H1 (cell line): ENCODE data around the gene BNC1. TPM values are rescaled to one million over a fixed set of nuclear protein-coding genes. Genes with fewer than 3 reads are reported as not detected.

Experiments
- CTCF ChIA-PET: fragments of 300-600 bp; sonication (Branson Sonifier 250); formaldehyde crosslinking; loops from one replicate; lab custom pipeline; 2021; ENCODE audit not compliant: partially characterized antibody; lab: Charles Lee
- POLR2A ChIA-PET: fragments of 300-600 bp; sonication (Branson Sonifier 250); formaldehyde crosslinking; loops from one replicate; lab custom pipeline; 2021; ENCODE audit warnings: inconsistent platforms; ENCODE audit not compliant: partially characterized antibody; lab: Charles Lee
- DNase-seq, 2 experiments: peaks; one replicate each; pipeline versions ENCODE4 v3.0.0 to v3.0.0-alpha.2; 2010 to 2022; ENCODE audit warnings: low spot score in 2 of 2, low read depth in 1 of 2, mixed read lengths in 1 of 2
- FAIRE-seq: peaks from 2 replicates; lab custom pipeline; 2011; peaks lifted over from hg19 to GRCh38; lab: Jason Lieb, UNC
- H2AFZ ChIP-seq: 2 replicates; pipeline ENCODE4 v1.8.1; 2012; ENCODE audit warnings: low read length, inconsistent platforms
- H2AK5ac ChIP-seq: 2 replicates; pipeline ENCODE4 v1.6.1; 2013; ENCODE audit warnings: low read depth, low read length
- H2BK120ac ChIP-seq: replicated peaks from 2 replicates; pipeline ENCODE3; 2013; ENCODE audit warnings: low read depth, low read length, inconsistent platforms
- H2BK12ac ChIP-seq: 2 replicates; pipeline ENCODE4 v1.6.1; 2013; ENCODE audit warnings: low read depth, low read length
- H2BK15ac ChIP-seq: 2 replicates; pipeline ENCODE4 v1.6.1; 2013; ENCODE audit warnings: low read length
- H2BK20ac ChIP-seq: 2 replicates; pipeline ENCODE4 v1.6.1; 2013; ENCODE audit warnings: low read length
- H2BK5ac ChIP-seq: 2 replicates; pipeline ENCODE4 v1.6.1; 2013; ENCODE audit warnings: low read depth, low read length
- H3K14ac ChIP-seq: 2 replicates; pipeline ENCODE4 v1.6.1; 2013; ENCODE audit warnings: inconsistent platforms; ENCODE audit not compliant: insufficient read length
- H3K18ac ChIP-seq: 2 replicates; pipeline ENCODE4 v1.6.1; 2013; ENCODE audit warnings: low read length; ENCODE audit errors: extremely low read depth
- H3K23ac ChIP-seq: 2 replicates; pipeline ENCODE4 v1.6.1; 2013; ENCODE audit warnings: inconsistent platforms; ENCODE audit not compliant: insufficient read length
- H3K23me2 ChIP-seq: 2 replicates; pipeline ENCODE4 v1.6.1; 2013; ENCODE audit warnings: low read depth, low read length
- H3K27ac ChIP-seq: 2 replicates; pipeline ENCODE4 v1.6.1; 2011; ENCODE audit warnings: low read depth, low read length, inconsistent platforms
- H3K27me3 ChIP-seq, 4 experiments: replicated peaks in 1 of 4; 1 replicate in 1 of 4; 2 replicates in 3 of 4; pipeline versions ENCODE4 v1.6.1 to v1.8.1; 2011 to 2013; ENCODE audit warnings: low read length in 3 of 4, mild to moderate bottlenecking in 3 of 4, inconsistent platforms in 2 of 4, mixed read lengths in 2 of 4, moderate library complexity in 1 of 4; ENCODE audit not compliant: control insufficient read depth in 3 of 4, insufficient read depth in 3 of 4; ENCODE audit errors: extremely low read depth in 1 of 4
- H3K36me3 ChIP-seq, 4 experiments: 2 replicates each; pipeline versions ENCODE4 v1.6.1 to v1.8.1; 2011 to 2013; ENCODE audit warnings: mild to moderate bottlenecking in 4 of 4, low read length in 3 of 4, moderate library complexity in 2 of 4, control low read depth in 1 of 4, inconsistent platforms in 1 of 4; ENCODE audit not compliant: insufficient read depth in 4 of 4, control insufficient read depth in 2 of 4
- H3K4ac ChIP-seq: replicated peaks from 2 replicates; pipeline ENCODE3; 2013; ENCODE audit warnings: low read length, low read depth, mixed read lengths, inconsistent platforms; ENCODE audit not compliant: insufficient read length
- H3K4me1 ChIP-seq, 4 experiments: replicated peaks in 1 of 4; 1 replicate in 1 of 4; 2 replicates in 3 of 4; pipeline versions ENCODE4 v1.6.1 to v1.8.1; 2011 to 2013; ENCODE audit warnings: low read length in 3 of 4, inconsistent platforms in 2 of 4, mixed read lengths in 1 of 4; ENCODE audit not compliant: insufficient read depth in 4 of 4, control insufficient read depth in 3 of 4
- H3K4me2 ChIP-seq, 2 experiments: 2 replicates each; pipeline versions ENCODE4 v1.6.1 to v1.8.1; 2011 to 2013; ENCODE audit warnings: low read depth in 2 of 2, low read length in 2 of 2, control low read depth in 1 of 2, inconsistent platforms in 1 of 2, mild to moderate bottlenecking in 1 of 2; ENCODE audit not compliant: insufficient read depth in 1 of 2
- H3K4me3 ChIP-seq, 4 experiments: fragments of 200-600, 300-600 bp in 1 of 4; sonication (generic), shearing (Covaris generic), sonication (Bioruptor Twin) in 1 of 4; 2 replicates each; pipeline versions ENCODE4 v1.5.1 to v1.8.1; 2011 to 2016; ENCODE audit warnings: low read length in 4 of 4, low read depth in 3 of 4, control low read depth in 2 of 4, inconsistent platforms in 2 of 4, mild to moderate bottlenecking in 2 of 4, mixed read lengths in 1 of 4, moderate library complexity in 1 of 4; ENCODE audit not compliant: insufficient read depth in 2 of 4; ENCODE audit errors: extremely low read depth in 1 of 4
- H3K56ac ChIP-seq: replicated peaks from 2 replicates; pipeline ENCODE3; 2013; ENCODE audit warnings: low read depth, mild to moderate bottlenecking, mixed read lengths, low read length, inconsistent platforms; ENCODE audit not compliant: insufficient read length
- H3K79me1 ChIP-seq: 2 replicates; pipeline ENCODE4 v1.6.1; 2013; ENCODE audit warnings: low read depth, low read length, control low read depth
- H3K79me2 ChIP-seq, 2 experiments: 2 replicates each; pipeline versions ENCODE4 v1.6.1 to v1.8.1; 2012 to 2013; ENCODE audit warnings: low read length in 2 of 2, mild to moderate bottlenecking in 2 of 2, inconsistent platforms in 1 of 2; ENCODE audit not compliant: insufficient read depth in 2 of 2, control insufficient read depth in 1 of 2
- H3K9ac ChIP-seq, 4 experiments: replicated peaks in 1 of 4; 1 replicate in 1 of 4; 2 replicates in 3 of 4; pipeline versions ENCODE4 v1.6.1 to v1.8.1; 2011 to 2013; ENCODE audit warnings: low read depth in 3 of 4, low read length in 3 of 4, control low read depth in 2 of 4, mild to moderate bottlenecking in 2 of 4, moderate library complexity in 2 of 4, inconsistent platforms in 1 of 4; ENCODE audit errors: extremely low read depth in 1 of 4
- H3K9me3 ChIP-seq, 2 experiments: 2 replicates each; pipeline versions ENCODE4 v1.6.1 to v1.8.1; 2012 to 2013; ENCODE audit warnings: mild to moderate bottlenecking in 2 of 2, moderate library complexity in 2 of 2, control low read depth in 1 of 2, inconsistent platforms in 1 of 2, low read depth in 1 of 2, low read length in 1 of 2, mixed read lengths in 1 of 2; ENCODE audit not compliant: insufficient read depth in 2 of 2
- H4K20me1 ChIP-seq, 2 experiments: replicated peaks in 1 of 2; 2 replicates each; pipeline versions ENCODE3 to v1.8.1; 2011 to 2013; ENCODE audit warnings: inconsistent platforms in 2 of 2, low read length in 2 of 2, mild to moderate bottlenecking in 1 of 2; ENCODE audit not compliant: insufficient read depth in 2 of 2, control insufficient read depth in 1 of 2
- H4K5ac ChIP-seq: 2 replicates; pipeline ENCODE4 v1.6.1; 2013; ENCODE audit warnings: low read length, low read depth, mixed read lengths, inconsistent platforms; ENCODE audit not compliant: insufficient read length
- H4K8ac ChIP-seq: 2 replicates; pipeline ENCODE4 v1.8.0; 2013; ENCODE audit warnings: mild to moderate bottlenecking, moderate library complexity, low read length, inconsistent platforms; ENCODE audit not compliant: insufficient read depth; ENCODE audit errors: extremely low read depth
- H4K91ac ChIP-seq: replicated peaks from 2 replicates; pipeline ENCODE3; 2013; ENCODE audit warnings: low read length, mixed read lengths, inconsistent platforms; ENCODE audit not compliant: insufficient read length
- ATF2 ChIP-seq: IDR thresholded peaks from 2 replicates; pipeline ENCODE4 v1.6.1; 2012; ENCODE audit warnings: low read length, inconsistent platforms
- CBX5 ChIP-seq: fragments of 300-800, 300-1000 bp; sonication (generic); IDR thresholded peaks from 2 replicates; pipeline ENCODE4 v1.7.1; 2016; ENCODE audit warnings: antibody characterized with exemption, low read length, low read depth
- NANOG ChIP-seq: IDR thresholded peaks from 2 replicates; pipeline ENCODE4 v1.6.1; 2011; ENCODE audit warnings: low read length, low read depth, mild to moderate bottlenecking, inconsistent platforms; ENCODE audit not compliant: insufficient read depth, poor library complexity, severe bottlenecking
- POLR2A ChIP-seq, 2 experiments: IDR thresholded peaks; 1 replicate in 1 of 2; 2 replicates in 1 of 2; pipeline ENCODE4 v1.6.1; 2011; ENCODE audit warnings: low read depth in 2 of 2, low read length in 2 of 2, mild to moderate bottlenecking in 2 of 2; ENCODE audit errors: control extremely low read depth in 1 of 2
- WGBS, 2 experiments: shearing (Covaris generic) in 1 of 2; methylation state at CpG; one replicate each; pipeline versions ENCODE4 v1.1.6 to v1.1.7; 2013 to 2015; ENCODE audit warnings: low lambda C conversion rate in 2 of 2, mixed read lengths in 2 of 2, inconsistent platforms in 1 of 2, low coverage in 1 of 2, missing lambda C conversion rate in 1 of 2; ENCODE audit not compliant: insufficient replicate concordance in 2 of 2, insufficient coverage in 1 of 2, insufficient read length in 1 of 2; ENCODE audit errors: extremely low coverage in 1 of 2, missing lambda C conversion rate in 1 of 2; 5-methylcytosine and 5-hydroxymethylcytosine counted together
- polyA plus RNA-seq, 7 experiments: library from polyadenylated mRNA; depleted of rRNA in 3 of 7; stranded (reverse) in 5 of 7; unstranded in 2 of 7; fragments of >200 nt in 5 of 7; fragments of 200-250 nt in 2 of 7; gene quantifications; 1 replicate in 5 of 7; 2 replicates in 1 of 7; 4 replicates in 1 of 7; pipeline versions ENCODE4 v1.2.1 to v1.2.3, GENCODE V29; 2011 to 2013; ENCODE audit warnings: missing spikeins in 2 of 7, mixed read lengths in 2 of 7
- total RNA-seq: library from RNA; stranded (reverse); fragmentation: NEBNext Ultra II Directional; extraction: Animal tissue kit (Norgen Biotek cat#: 25700); gene quantifications from 2 replicates; pipeline ENCODE4 v1.2.1, GENCODE V29; 2021

Gene BNC1
- total and polyA plus RNA-seq, 2 of the 8 experiments (the other 6 are each of a cell fraction or from before 2014, with no cell fraction given) = 0.99 to 2.1 TPM

GRCh38 chr15:83319771-83320170, 35.3 kb upstream of the BNC1 start:
- Histone ChIP-seq H3K79me2 (no peaks in the 10 kb centered on the region), H3K23me2 (no peaks in the 10 kb centered on the region), H3K27ac (no peak overlapping the region), H4K8ac (no peak overlapping the region), H3K56ac (no peak overlapping the region), H3K27me3 (no peaks in the 10 kb centered on the region), H4K20me1 (no peaks in the 10 kb centered on the region), H3K9me3 (no peaks in the 10 kb centered on the region), H3K79me1 (no peaks in the 10 kb centered on the region), H2BK15ac (no peak overlapping the region), H2BK20ac (no peak overlapping the region), H3K4me1 (peaks cover 0 to 2% (median 0%) of the 10 kb centered on the region in 4 experiments; a peak in 1 of 7 replicates), H3K14ac (no peak overlapping the region), H4K5ac (no peak overlapping the region), H3K23ac (no peak overlapping the region), H3K9ac (no peak overlapping the region), H3K4ac (no peak overlapping the region), H2AK5ac (no peak overlapping the region), H3K4me2 (no peak overlapping the region), H3K36me3 (no peaks in the 10 kb centered on the region), H3K4me3 (no peak overlapping the region), H2BK5ac (no peak overlapping the region), H3K18ac (no peak overlapping the region), H4K91ac (no peak overlapping the region), H2AFZ (no peak overlapping the region), H2BK12ac (no peak overlapping the region), H2BK120ac (no peak overlapping the region)
- 94% methylated on average over 3 of the region's 3 CpGs; no CpG with 5 or more reads in 1 of the 2 experiments for WGBS, 2 experiments
- DNase-seq (no peak), FAIRE-seq (no peak)
- ChIA-PET POLR2A (no interaction called here), CTCF (interaction anchor here (0.9 to 1.5 kb wide), 3 partner anchors 14 to 106 kb away, joined by 3 read pairs; no protein-coding TSS in a partner anchor)
- TF ChIP-seq CBX5 = no peak
- TF ChIP-seq ATF2 = no peak
- no peak for TF ChIP-seq NANOG
- no peak for TF ChIP-seq POLR2A (IDR thresholded peaks at IDR 0.05; ENCODE audit: control extremely low read depth in 1 of 2, low read depth in 2 of 2, low read length in 2 of 2)
